Uterus (tissue), 2 donors: ENCODE data around the gene CAMK2D.

ENCODE experiments used
- CTCF ChIP-seq, 4 experiments: fragments of 200-600 bp in 2 of 4; fragments of 450-650 bp in 2 of 4; sonication (generic) in 2 of 4; IDR thresholded peaks; one replicate each; pipeline ENCODE4 v1.5.1; 2016 to 2019; ENCODE audit warnings: antibody characterized with exemption in 4 of 4, mild to moderate bottlenecking in 2 of 4, moderate library complexity in 1 of 4
- POLR2A ChIP-seq, 2 donors: fragments of 450-650 bp; IDR thresholded peaks; one replicate each; pipeline ENCODE4 v1.6.1; 2016; ENCODE audit warnings: antibody characterized with exemption in 2 of 2, mild to moderate bottlenecking in 1 of 2, moderate library complexity in 1 of 2

GRCh38 chr4:113617195-113617594 is 144.3 kb downstream of the CAMK2D start:
- TF ChIP-seq CTCF (IDR thresholded peaks at IDR 0.05), result no peak
- TF ChIP-seq POLR2A (IDR thresholded peaks at IDR 0.05), result no peak
